BLaER1 treated with 17β-estradiol and CSF1 and Interleukin-3, amounts not matched to agents 10 nM and 100 nM (cell line): ENCODE measurements around the gene FARS2.
A peak's percentile ranks its signal among the peaks of the same experiment; 100 is the strongest.

ENCODE experiments used
- H3K27ac ChIP-seq, 11 experiments: shearing (Covaris generic); formaldehyde crosslinking; 2 replicates each; pipeline ENCODE4 v1.8.1; 2022
- H3K27me3 ChIP-seq, 11 experiments: shearing (Covaris generic); formaldehyde crosslinking; 2 replicates each; pipeline ENCODE4 v1.8.1; 2022
- H3K36me3 ChIP-seq, 11 experiments: shearing (Covaris generic); formaldehyde crosslinking; 2 replicates each; pipeline ENCODE4 v1.8.1; 2022
- H3K4me1 ChIP-seq, 10 experiments: shearing (Covaris generic); formaldehyde crosslinking; 2 replicates each; pipeline ENCODE4 v1.8.1; 2022
- H3K4me2 ChIP-seq, 11 experiments: shearing (Covaris generic); formaldehyde crosslinking; 2 replicates each; pipeline ENCODE4 v1.8.1; 2022
- H3K4me3 ChIP-seq, 10 experiments: shearing (Covaris generic); formaldehyde crosslinking; 2 replicates each; pipeline ENCODE4 v1.8.1; 2022
- H3K9ac ChIP-seq, 11 experiments: shearing (Covaris generic); formaldehyde crosslinking; 2 replicates each; pipeline ENCODE4 v1.8.1; 2022
- H3K9me3 ChIP-seq, 11 experiments: shearing (Covaris generic); formaldehyde crosslinking; replicated peaks in 1 of 11; 2 replicates each; pipeline ENCODE4 v1.8.1; 2022
- H4K20me1 ChIP-seq, 11 experiments: shearing (Covaris generic); formaldehyde crosslinking; 2 replicates each; pipeline ENCODE4 v1.8.1; 2022
- Cebpa-rat ChIP-seq, 11 experiments: shearing (Covaris generic); IDR thresholded peaks; 2 replicates each; pipeline ENCODE4 v1.8.1; 2022

The FARS2 gene

DNA sequence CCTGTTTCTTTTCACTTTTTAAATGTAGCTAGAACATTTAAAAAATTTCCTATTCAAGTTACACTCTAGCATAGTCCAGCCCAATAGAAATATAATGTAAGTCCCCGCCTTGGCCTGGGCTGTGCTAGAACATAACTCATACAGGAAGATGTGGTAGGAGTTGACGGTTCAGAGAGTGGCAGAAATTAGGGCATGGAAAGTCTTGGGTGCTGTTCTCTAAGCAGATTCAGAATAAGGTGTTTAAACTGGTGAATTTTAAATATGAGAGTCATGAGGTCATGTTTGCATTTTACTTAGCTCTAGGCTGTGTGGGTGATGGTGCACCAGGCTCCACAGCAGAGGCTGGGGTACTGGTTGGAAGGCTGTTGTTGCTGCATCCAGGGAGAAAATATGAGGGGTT, 256.5 kb downstream of the FARS2 start:
- H3K27me3 ChIP-seq = no peaks in the 10 kb centered on the region
- no peak for TF ChIP-seq Cebpa-rat (IDR thresholded peaks at IDR 0.05)
- no peak overlapping the region for H3K27ac ChIP-seq
- no peaks in the 10 kb centered on the region; a peak in 1 of 22 replicates for H3K9me3 ChIP-seq
- H3K4me1 ChIP-seq = peaks cover 0 to 8% (median 4%) of the 10 kb centered on the region in 10 experiments; a peak in 5 of 20 replicates
- no peak overlapping the region for H3K4me3 ChIP-seq
- peaks cover 0 to 4% (median 0%) of the 10 kb centered on the region in 11 experiments; a peak in 1 of 22 replicates for H4K20me1 ChIP-seq
- H3K36me3 ChIP-seq = no peaks in the 10 kb centered on the region; a peak in 1 of 22 replicates
- no peak overlapping the region for H3K9ac ChIP-seq
- H3K4me2 ChIP-seq = no peak overlapping the region

DNA sequence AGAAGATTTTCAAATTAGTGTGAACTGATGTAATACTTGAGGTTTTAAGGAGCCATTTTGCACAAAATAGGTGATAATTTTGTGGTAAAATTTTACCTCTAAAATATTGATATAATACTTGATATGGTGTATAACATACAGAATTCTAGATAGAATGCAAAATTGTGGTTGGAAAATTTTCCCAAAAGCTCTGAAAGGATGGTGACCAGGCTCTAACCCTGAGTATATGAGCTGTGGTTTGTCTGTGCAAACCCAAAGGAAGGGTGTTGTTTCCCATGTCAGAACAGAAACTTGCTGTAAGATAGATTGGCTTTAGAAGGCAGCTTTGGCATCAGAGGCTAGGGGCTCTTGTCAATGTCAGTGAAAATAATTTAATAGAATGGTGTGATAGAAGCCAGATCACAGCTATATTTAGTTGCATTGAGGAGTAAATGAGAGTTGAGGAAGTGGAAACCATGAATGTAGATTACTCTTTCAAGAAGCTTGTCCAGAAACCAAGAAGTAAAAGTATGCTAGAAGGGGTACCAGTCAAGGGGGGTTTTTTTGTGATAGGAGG, 257.7 kb downstream of the FARS2 start:
- H3K4me2 ChIP-seq = peak overlapping the region in 5 of 11 experiments; percentile 3 to 17 (median 9); a peak in 4 of 22 replicates
- no peak for TF ChIP-seq Cebpa-rat (IDR thresholded peaks at IDR 0.05)
- H3K27ac ChIP-seq = no peak overlapping the region
- H3K36me3 ChIP-seq = no peaks in the 10 kb centered on the region; a peak in 1 of 22 replicates
- no peaks in the 10 kb centered on the region for H4K20me1 ChIP-seq
- H3K4me3 ChIP-seq = no peak overlapping the region
- no peak overlapping the region for H3K9ac ChIP-seq
- peaks cover 0 to 8% (median 4%) of the 10 kb centered on the region in 10 experiments; a peak in 9 of 20 replicates for H3K4me1 ChIP-seq
- no peaks in the 10 kb centered on the region; a peak in 1 of 22 replicates for H3K9me3 ChIP-seq
- H3K27me3 ChIP-seq = no peaks in the 10 kb centered on the region

DNA sequence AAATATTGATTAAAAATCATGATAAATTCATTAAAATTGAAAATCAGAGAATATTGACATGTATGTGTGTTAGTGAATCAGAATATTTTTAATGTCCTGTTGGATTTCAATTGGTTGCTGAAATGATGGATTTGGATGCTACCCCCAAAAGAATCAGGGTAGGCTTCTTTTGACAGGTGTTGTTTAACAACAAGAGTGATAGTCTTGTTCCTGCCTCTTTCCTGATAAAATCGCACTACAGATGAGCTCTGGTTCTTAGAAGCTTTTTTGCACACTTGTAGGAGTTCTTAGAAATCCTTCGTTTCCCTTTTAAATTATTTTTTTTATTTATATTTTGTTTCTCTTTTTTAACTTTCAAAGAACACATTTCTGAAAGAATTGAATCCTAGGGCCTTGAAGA, 259.5 kb downstream of the FARS2 start:
- no peak overlapping the region for H3K9ac ChIP-seq
- H3K4me3 ChIP-seq = no peak overlapping the region
- H3K36me3 ChIP-seq = no peaks in the 10 kb centered on the region; a peak in 1 of 22 replicates
- no peak for TF ChIP-seq Cebpa-rat (IDR thresholded peaks at IDR 0.05)
- H4K20me1 ChIP-seq = no peaks in the 10 kb centered on the region
- no peak overlapping the region for H3K4me2 ChIP-seq
- H3K27me3 ChIP-seq = no peaks in the 10 kb centered on the region
- no peak overlapping the region for H3K27ac ChIP-seq
- H3K4me1 ChIP-seq = peaks cover 0 to 21% (median 4%) of the 10 kb centered on the region in 10 experiments; a peak in 9 of 20 replicates
- H3K9me3 ChIP-seq = no peaks in the 10 kb centered on the region; a peak in 1 of 22 replicates

DNA sequence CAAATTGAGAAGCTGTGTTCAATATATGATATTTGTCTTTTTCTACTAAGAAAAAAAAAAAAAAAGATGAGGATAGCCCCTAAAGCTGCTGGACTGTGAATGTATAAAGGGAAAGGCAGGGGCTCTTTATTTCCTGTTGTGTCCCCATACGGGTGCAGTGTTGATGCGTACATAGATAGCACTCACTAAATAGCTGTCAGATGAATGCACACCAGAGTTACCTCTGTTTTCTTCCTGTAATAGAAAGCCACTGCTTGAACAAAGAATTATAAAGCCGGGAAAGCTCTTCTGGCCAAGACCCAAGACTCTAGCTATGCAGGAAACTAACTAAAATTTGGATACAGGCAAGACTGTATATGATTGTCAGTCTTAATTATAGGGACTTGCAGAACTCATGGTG, 260.0 kb downstream of the FARS2 start:
- Histone ChIP-seq H3K4me2 (no peak overlapping the region), H4K20me1 (no peaks in the 10 kb centered on the region), H3K9ac (no peak overlapping the region), H3K4me1 (peaks cover 0 to 22% (median 4%) of the 10 kb centered on the region in 10 experiments; a peak in 9 of 20 replicates), H3K27ac (no peak overlapping the region), H3K27me3 (no peaks in the 10 kb centered on the region), H3K36me3 (no peaks in the 10 kb centered on the region; a peak in 1 of 22 replicates), H3K9me3 (no peaks in the 10 kb centered on the region; a peak in 1 of 22 replicates), H3K4me3 (no peak overlapping the region)
- no peak for TF ChIP-seq Cebpa-rat (IDR thresholded peaks at IDR 0.05)

DNA sequence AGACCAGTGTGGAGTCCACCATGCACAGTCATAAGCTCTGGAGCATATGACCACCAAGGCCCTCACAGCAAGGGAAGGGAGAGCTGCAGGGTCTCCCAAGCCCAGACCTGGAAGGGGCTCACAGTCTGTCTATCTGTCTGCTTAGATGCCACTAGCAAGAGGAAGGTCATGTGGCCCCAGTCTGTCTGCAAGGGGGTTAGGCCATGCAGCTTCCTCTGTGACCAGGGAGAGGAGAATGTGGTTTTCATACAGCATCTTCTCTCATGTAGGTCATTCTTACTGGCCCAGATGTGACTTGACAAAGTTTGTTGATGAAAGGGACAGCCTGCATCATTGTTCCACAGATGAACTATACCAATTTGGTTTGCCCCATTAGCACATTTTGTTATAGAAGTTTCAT, 260.8 kb downstream of the FARS2 start:
- no peak for TF ChIP-seq Cebpa-rat (IDR thresholded peaks at IDR 0.05)
- Histone ChIP-seq H3K9ac (no peak overlapping the region), H3K4me2 (0 out of 22 replicates have a peak overlapping the region, but pooled peaks of 1 of the 11 experiments have one; percentile 26), H3K36me3 (no peaks in the 10 kb centered on the region; a peak in 1 of 22 replicates), H4K20me1 (no peaks in the 10 kb centered on the region), H3K4me1 (peaks cover 0 to 22% (median 4%) of the 10 kb centered on the region in 10 experiments; a peak in 9 of 20 replicates), H3K27ac (no peak overlapping the region), H3K27me3 (no peaks in the 10 kb centered on the region), H3K4me3 (no peak overlapping the region), H3K9me3 (no peaks in the 10 kb centered on the region; a peak in 1 of 22 replicates)

DNA sequence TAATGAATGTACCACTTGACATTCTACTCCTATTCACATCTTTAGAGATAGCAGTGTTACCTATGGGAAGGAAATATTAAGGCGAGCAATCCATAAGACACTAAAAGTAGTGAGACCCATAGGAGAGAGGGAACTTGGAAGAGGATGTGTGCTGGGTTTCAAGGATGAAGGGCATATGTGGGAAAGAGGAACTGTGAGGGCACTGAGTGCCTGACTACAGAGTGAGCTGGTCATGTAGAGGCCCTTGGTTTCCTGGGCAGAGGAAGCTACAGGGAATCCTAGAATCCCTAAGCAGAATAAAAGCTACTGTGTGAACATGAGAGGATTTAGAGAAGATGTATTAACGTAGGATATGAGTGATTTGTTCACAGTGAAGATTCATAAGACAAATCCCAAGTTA, 262.8 kb downstream of the FARS2 start:
- Histone ChIP-seq H3K4me2 (peak overlapping the region in 2 of 11 experiments; percentile 39 to 45; a peak in 3 of 22 replicates), H3K36me3 (no peaks in the 10 kb centered on the region)
- no peak for TF ChIP-seq Cebpa-rat (IDR thresholded peaks at IDR 0.05)

DNA sequence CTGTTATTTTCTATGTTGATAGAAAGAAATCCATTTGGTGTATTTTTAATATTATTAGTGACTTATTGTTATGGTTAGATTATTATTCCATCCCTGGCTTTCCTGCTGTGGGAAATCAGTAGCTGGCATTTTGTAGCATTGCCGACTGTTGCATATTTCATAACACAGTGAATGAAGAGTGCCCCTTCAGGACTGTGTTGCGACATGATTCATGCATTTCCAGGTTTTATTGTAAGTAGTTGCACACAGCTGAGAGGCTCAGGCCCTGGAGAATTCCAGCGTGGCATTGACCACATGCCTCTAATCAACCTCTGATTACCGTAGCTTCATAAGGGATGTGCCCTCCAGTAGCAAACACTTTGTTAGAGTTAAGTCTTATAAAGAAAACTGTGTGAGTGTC, 263.9 kb downstream of the FARS2 start:
- H3K4me1 ChIP-seq = peaks cover 0 to 22% (median 3%) of the 10 kb centered on the region in 10 experiments; a peak in 8 of 20 replicates
- no peak overlapping the region for H3K27ac ChIP-seq
- H3K4me3 ChIP-seq = no peak overlapping the region
- no peaks in the 10 kb centered on the region for H3K36me3 ChIP-seq
- peak in 2 of 11 experiments; percentile 27 to 66; a peak in 4 of 22 replicates for TF ChIP-seq Cebpa-rat (IDR thresholded peaks at IDR 0.05)
- H3K9ac ChIP-seq = no peak overlapping the region
- H4K20me1 ChIP-seq = no peaks in the 10 kb centered on the region
- no peaks in the 10 kb centered on the region; a peak in 1 of 22 replicates for H3K9me3 ChIP-seq
- no peaks in the 10 kb centered on the region for H3K27me3 ChIP-seq
- peak overlapping the region in 4 of 11 experiments; percentile 7 to 39 (median 24); a peak in 6 of 22 replicates for H3K4me2 ChIP-seq

More for the DNA sequence above, 262.8 kb downstream of the FARS2 start:
- Histone ChIP-seq H3K27ac (no peak overlapping the region), H4K20me1 (no peaks in the 10 kb centered on the region), H3K4me3 (no peak overlapping the region), H3K9ac (no peak overlapping the region), H3K9me3 (no peaks in the 10 kb centered on the region; a peak in 1 of 22 replicates), H3K4me1 (peaks cover 0 to 22% (median 3%) of the 10 kb centered on the region in 10 experiments; a peak in 8 of 20 replicates), H3K27me3 (no peaks in the 10 kb centered on the region)

DNA sequence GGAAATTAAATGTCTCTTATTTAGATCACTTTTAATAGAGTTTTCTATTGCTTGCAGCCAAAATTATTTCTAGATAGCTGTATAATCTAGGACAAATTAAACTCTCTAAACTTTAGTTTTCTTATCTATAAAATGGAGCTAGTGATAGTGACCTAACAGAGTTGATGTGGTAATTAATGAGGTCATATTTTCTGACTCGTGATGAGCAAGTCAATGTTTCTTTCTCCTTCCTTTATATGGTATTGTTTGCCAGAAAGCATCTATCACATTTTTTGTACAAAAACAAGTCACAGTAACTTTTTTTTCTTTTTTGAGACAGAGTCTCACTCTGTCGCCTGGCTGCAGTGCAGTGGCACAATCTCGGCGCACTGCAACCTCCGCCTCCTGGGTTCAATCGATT, 267.7 kb downstream of the FARS2 start:
- H3K4me2 ChIP-seq = no peak overlapping the region
- H3K27me3 ChIP-seq = no peaks in the 10 kb centered on the region
- no peak overlapping the region for H3K4me3 ChIP-seq
- H3K9me3 ChIP-seq = no peaks in the 10 kb centered on the region
- no peak overlapping the region for H3K27ac ChIP-seq
- no peak for TF ChIP-seq Cebpa-rat (IDR thresholded peaks at IDR 0.05)
- H3K36me3 ChIP-seq = no peaks in the 10 kb centered on the region; a peak in 1 of 22 replicates
- peaks cover 5 to 23% (median 18%) of the 10 kb centered on the region in 10 experiments; a peak in 16 of 20 replicates for H3K4me1 ChIP-seq
- H4K20me1 ChIP-seq = no peaks in the 10 kb centered on the region
- no peak overlapping the region for H3K9ac ChIP-seq

DNA sequence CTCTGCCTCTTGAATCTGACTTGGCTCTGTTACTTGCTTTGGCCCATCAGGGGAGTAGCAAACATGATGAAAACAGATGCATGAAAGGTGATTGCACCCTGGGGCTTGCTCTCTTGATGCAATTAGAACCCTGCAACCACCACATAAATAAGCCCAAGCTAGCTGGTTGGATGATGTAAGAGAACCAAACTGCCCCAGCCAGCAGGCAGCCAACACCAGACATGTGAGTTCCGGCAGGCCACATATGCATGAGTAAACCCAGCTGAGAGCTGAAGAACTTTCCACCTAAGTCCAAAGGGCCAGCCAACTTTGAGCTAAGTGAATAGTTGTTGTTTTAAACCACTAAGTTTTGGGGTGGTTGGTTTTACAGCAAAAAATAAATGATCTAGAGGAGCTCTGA, 268.4 kb downstream of the FARS2 start:
- Histone ChIP-seq H3K36me3 (peaks cover 0 to 5% (median 0%) of the 10 kb centered on the region in 11 experiments; a peak in 2 of 22 replicates), H3K4me3 (no peak overlapping the region), H3K27ac (no peak overlapping the region), H3K9me3 (peaks cover 0 to 7% (median 5%) of the 10 kb centered on the region in 11 experiments; a peak in 4 of 22 replicates), H3K4me2 (no peak overlapping the region), H3K27me3 (no peaks in the 10 kb centered on the region), H3K9ac (no peak overlapping the region), H3K4me1 (peaks cover 5 to 22% (median 17%) of the 10 kb centered on the region in 10 experiments; a peak in 16 of 20 replicates), H4K20me1 (no peaks in the 10 kb centered on the region)
- no peak for TF ChIP-seq Cebpa-rat (IDR thresholded peaks at IDR 0.05)
